Stimulated activated CD4-positive, alpha-beta T cell treated with anti-CD3 and anti-CD28 coated beads, TNF-alpha, amount 100 ng/mL, for 1 hour (primary cell): Measurements from ENCODE around the gene ACTBL2.
"Not testable (repeated sequence)": the region's sequence is repeated elsewhere in the genome, so short reads cannot be mapped to it uniquely, and the experiment has no call there.

Source experiments
- DNase-seq, 3 donors: peaks; one replicate each; pipeline ENCODE4 v3.0.0-alpha.2; 2020; ENCODE audit warnings: low read depth in 3 of 3, low spot score in 1 of 3

The ACTBL2 gene

DNA sequence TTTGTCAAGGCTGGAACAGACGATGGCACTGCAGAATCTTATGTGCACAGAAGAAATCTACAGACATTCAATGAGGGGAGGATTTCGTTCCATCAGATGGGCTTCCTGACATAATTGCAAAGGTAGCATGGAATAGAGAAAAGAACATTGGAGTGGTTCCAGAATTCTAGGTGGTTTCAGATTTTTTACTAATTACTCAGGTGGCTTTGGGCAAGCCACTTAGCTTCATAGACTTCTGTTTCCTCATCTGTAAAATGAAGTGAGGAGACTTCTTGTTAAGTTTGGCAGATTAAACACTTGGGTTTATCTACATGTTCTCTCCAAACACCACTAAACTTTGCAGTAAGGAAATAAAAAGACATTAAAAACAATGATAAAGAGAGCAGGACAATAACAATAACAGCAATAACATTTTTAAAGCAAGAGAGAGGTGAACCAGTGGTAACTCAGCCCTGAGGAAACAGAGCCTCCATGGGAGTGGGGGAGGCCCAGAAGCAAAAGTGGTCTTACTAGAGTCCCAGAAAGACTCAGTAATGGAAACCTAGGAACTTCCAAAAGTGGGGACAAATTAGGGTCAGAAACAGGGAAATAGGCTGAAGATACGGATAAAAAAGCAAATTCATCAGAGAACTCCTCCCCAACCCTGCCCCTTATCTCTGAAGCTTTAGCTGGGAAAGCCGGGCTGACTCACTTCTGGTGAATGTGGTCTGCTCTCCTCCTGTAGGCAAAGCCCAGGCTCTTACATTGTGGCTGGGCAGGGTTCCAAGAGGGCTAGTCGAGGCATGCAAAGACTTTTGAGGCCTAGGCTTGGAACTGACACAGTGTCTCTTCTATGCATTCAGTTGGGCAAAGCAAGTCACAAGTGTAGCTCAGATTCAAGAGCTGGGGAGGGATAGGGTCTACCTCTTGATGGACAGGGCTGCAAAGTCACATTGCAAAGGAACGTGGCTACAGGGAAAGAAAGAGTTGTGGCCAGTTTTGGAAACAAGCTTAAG lies 11.8 kb upstream of the ACTBL2 start:
- DNase-seq, result peak in 1 of 3 donors; percentile 10

DNA sequence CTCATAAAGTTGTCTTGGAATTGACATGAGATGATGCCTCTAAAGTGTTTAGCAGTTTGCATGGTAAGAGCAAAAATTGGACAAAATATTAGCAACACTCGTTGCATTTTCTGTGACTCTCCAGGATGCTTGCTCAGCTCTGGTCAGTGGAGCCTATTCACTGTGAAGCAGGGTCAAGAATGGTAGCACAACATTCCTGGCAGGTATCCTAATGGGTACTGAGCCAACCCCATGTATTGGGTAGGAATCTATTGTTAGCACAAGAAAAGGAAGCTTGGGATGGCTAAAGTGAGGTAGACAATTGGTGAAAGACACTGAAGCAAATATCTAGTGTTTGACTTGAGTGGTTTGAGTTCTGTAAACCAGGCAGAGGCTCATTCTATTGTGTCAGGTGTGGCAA lies 10.4 kb upstream of the ACTBL2 start:
- no peak for DNase-seq

- DNase-seq, result no peak
Measured at GRCh38 chr5:57492632-57493031, 10.0 kb upstream of the ACTBL2 start.

DNA sequence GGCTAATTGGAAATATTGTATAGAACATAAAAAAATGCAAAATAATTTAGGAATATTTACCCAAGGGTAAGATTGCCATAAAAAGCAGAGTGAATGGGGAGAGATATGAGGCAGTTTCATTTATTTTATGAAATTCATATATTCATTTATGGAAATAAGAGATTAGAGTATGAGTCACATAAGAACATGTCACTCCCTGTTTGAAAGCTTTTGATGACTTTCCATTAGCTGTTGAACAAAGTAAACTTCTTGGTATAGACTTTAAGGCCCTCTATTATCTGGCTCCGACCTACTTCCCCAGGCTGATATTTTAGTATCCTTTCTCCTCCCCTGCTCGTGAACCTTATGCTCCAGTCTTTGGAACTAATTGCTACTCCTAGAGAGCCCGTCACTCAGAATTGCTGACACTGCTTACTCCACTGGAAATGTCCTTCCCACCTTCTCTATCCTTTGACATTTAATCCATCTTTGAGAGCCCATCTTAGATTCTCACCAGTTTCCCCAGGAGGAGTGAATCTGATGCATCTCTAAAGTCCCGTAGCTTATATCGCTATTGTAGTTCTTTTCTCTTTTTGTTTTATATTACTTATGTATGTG lies 8.9 kb upstream of the ACTBL2 start:
- DNase-seq, result no peak

GRCh38 chr5:57488215-57488955 lies 5.8 kb upstream of the ACTBL2 start:
- DNase-seq, result no peak

DNA sequence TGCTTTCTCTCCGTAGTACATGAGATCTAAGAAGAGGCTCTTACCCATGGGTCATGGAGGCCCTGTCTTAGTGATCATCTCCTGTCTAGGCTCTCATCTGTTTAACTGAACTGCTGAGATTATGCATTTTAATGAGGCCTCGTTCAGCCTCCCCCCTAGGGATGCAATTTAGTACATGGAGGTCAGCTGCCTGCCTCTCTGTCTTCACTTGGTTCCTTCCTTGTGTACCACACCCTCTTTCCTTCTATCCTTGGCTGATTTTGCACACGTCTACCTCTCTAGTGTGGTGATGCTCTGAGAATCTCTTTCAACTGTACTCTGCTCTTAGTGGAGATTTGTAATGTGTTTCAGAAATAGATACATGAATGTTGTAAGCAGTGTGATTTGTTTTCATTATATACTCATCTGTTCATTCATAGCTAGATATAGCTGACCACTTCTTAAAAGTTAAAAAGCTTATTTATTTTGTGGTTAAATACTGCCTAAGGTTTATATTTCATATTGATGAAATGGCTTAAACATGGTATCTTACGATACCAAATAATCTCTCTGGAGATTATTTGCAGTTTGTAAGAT lies 3.5 kb upstream of the ACTBL2 start:
- DNase-seq, result no peak

DNA sequence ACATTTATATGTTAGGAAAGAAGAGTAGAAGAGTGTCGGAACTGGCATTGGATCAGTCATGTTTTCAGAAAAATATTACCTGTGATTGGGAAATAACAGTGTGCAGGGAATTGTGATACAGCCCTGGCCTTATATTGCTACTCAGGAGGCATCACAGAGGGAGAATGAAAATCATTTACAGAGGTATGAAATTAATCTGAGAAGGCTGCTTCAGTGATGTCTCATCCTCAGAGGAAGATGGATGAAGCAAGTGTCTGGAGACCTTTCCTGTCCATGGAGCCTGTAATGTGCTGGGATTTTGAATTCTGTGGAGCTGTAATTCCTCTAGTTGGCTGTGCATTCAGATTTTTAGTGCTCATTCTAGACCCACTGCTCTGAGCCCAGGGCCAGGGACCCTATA lies 3.8 kb downstream of the ACTBL2 start:
- DNase-seq, result no peak

DNA sequence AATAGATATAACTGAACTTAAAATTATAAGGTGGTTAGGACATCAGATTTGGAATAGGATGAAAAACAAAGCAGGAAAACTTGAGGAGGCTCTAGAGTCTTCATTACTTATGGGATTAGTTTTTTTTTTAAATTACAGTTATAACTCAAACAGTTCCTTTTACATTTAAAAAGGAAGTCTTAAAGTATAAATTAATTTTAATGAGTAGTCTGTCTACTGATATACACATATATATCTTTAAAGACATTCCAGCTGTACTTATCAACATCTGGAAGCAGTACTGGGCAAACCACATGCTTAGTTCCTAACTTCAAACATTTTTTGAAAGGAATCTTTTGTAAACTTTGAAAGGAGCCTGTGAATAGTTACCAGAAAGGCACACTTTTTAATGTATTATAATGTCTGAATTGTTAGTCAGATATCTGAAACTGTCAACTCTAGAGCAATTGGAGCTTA lies 6.0 kb downstream of the ACTBL2 start:
- DNase-seq, result no peak

GRCh38 chr5:57470339-57470738 lies 12.3 kb downstream of the ACTBL2 start:
- no peak for DNase-seq

DNA sequence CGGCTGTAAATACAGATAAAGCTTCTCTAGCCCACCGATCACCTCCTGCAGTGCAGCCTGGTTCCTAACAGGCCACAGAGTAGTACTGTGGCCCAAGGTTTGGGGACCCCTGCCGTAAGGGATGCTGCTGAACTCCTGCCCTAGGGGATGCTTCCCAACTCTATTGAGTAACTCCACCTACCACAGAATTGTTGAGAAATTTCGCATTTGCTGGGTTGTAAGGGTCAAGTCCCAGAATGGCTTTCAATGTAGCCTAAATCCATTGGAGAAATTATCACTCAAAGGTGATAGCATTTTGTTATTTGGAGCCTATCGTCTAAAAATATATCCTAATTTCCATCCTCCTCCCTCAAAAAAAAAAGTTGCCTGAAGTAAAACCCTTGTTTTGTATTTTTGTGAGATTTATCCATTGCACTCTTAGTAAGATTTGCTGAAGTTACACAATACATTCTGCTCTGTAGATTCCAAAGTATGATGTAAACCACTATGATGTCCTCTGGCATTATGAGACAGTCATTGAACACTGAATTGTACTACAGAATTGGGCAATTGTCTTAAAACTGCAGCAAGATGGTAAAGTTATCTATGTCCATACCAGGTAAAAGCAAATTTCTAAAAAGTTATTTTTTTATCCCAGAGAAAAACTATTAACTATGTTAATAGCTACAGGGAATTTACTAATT lies 14.0 kb downstream of the ACTBL2 start:
- DNase-seq, result no peak

GRCh38 chr5:57466544-57466943 lies 16.1 kb downstream of the ACTBL2 start:
- no peak for DNase-seq

DNA sequence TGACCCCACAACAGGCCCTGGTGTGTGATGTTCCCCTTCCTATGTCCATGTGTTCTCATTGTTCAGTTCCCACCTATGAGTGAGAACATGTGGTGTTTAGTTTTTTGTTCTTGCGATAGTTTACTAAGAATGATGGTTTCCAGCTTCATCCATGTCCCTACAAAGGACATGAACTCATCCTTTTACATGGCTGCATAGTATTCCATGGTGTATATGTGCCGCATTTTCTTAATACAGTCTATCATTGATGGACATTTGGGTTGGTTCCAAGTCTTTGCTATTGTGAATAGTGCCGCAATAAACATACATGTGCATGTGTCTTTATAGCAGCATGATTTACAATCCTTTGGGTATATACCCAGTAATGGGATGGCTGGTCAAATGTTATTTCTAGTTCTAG lies 22.6 kb downstream of the ACTBL2 start:
- not testable (repeated sequence) for DNase-seq

GRCh38 chr5:57458443-57458842 lies 24.2 kb downstream of the ACTBL2 start:
- DNase-seq, result no peak

GRCh38 chr5:57456531-57457135 lies 26.0 kb downstream of the ACTBL2 start:
- DNase-seq, result no peak

- no peak for DNase-seq
Measured at GRCh38 chr5:57455511-57456455, 26.8 kb downstream of the ACTBL2 start.

DNA sequence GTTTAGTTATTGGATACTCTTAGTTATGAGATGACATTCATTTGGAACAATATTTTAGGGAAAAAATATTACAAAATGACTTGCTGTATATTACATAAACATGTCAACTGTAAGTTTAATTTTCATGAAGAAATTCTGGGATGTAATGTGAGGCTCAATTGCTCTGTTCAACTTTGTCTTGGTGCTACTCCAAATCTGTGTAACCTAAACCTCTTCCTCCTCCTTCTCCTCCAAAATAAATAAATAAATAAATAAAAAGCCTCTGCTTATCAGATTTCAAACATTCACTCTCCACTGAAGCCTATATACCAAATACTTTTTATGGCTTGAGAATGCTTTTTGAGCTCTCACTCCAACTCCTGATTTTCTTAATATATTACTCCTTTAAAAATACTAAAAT lies 27.7 kb downstream of the ACTBL2 start:
- no peak for DNase-seq

- no peak for DNase-seq
Measured at GRCh38 chr5:57453728-57454127, 28.9 kb downstream of the ACTBL2 start.

GRCh38 chr5:57452885-57453284 lies 29.7 kb downstream of the ACTBL2 start:
- DNase-seq, result no peak
